ENCODE measurements around the gene ABCB10.
"Not testable (repeated sequence)": the region's sequence is repeated elsewhere in the genome, so short reads cannot be mapped to it uniquely, and the experiment has no call there.

ABCB10 gene

DNA sequence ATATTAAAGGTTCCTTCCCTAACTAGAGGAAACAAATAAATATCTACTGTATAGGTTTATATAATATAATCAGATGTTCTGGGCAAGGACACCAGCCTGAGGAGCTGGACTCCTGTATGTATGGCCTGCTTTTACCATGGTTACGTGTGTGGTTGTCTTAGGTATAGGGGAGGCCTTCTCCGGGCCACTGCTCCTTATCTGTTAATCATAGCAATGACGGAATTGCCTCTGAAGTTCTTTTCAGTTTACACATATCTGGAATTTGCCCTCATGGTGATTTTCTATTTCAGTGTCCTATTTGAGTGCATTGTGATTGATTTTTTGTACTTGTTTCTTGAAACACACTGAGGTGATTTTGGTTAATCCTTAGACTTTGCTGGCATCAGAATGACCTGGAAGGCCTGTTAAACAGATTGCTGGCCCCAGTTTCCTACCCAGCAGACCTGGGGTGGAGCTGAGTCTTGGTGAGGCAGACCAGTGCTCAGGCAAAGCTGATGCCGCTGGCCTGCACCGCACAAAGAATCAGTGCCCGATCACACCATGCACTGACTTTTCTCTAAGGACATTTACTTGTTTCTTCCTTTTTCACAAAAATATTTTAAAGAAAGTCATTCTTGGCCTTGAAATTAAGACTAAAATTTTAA lies 18.5 kb downstream of the ABCB10 start:
- no peak for DNase-seq (ENCODE audit: extremely low read depth in 1 of 2, low read depth in 1 of 2)

DNA sequence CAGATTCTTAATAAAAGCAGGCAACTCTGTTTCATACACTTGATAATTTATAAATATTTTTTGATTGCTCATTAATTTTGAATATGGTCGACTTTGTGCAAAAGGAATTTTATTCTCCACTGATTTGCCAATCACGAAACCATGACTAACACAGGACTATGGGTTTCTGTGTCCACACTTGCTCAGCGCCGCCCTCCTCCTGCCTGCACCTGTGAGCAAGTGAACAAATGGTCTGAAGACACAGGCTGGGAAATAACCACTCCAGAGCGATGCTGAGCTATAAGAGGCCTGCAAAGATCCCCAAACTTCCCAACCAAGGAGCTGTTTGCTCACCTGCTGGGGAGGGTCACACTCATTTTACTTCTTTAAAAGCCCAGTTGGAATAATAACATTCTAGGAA lies 19.6 kb downstream of the ABCB10 start:
- DNase-seq (ENCODE audit: extremely low read depth in 1 of 2, low read depth in 1 of 2), result no peak

DNA sequence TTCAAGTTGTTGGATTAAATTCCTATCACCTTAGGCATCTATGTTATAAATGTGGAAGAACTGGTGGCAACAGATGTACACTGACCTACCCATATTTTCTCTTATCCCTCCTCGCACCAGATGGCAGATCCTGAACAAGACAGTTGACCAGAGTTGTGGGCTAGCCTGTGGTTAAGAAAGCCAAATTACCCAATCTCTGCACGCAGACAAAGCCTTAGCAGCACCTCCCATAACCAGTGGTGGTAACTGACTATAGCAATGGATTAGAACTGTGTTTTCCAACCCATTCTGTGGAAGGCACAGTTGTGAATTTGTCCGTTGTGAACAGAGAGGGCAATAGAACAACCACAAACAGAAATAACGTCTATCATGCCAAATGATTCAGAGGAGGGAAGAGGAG lies 20.6 kb downstream of the ABCB10 start:
- no peak for DNase-seq (ENCODE audit: extremely low read depth in 1 of 2, low read depth in 1 of 2)

DNA sequence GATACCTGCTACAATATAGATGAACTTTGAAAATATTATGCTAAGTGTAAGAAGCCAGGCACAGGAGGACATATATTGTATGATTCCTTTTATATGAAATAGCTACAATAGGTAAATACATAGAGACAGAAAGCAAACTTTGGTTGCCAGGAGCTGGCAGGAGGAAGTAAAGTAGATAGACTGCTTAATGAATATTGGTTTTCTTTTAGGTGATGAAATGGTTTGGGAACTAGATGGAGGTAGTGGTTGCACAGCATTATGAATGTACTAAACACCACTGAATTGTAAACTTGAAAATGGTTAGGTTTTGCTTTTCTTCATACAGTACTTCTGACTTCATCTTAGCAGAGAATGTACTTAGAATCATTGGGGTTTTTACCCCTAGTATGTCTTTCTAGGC lies 21.5 kb downstream of the ABCB10 start:
- DNase-seq (ENCODE audit: extremely low read depth in 1 of 2, low read depth in 1 of 2), result no peak

DNA sequence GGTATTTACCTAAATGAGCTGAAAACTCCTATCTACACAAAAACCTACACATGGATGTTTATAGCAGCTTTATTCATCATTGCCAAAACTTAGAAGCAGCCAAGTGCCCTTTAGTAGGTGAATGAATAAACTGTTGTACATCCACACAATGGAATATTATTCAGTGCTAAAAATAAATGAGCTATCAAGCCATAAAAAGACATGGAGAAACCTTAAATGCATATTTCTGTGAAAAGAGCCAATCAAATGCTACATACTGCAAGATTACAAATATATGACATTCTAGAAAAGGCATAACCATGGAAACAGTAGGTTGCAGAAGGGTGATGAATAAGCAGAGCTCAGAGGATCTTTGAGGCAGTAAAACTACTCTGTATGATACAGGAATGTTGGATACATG lies 23.3 kb downstream of the ABCB10 start:
- DNase-seq (ENCODE audit: extremely low read depth in 1 of 2, low read depth in 1 of 2), result no peak

DNA sequence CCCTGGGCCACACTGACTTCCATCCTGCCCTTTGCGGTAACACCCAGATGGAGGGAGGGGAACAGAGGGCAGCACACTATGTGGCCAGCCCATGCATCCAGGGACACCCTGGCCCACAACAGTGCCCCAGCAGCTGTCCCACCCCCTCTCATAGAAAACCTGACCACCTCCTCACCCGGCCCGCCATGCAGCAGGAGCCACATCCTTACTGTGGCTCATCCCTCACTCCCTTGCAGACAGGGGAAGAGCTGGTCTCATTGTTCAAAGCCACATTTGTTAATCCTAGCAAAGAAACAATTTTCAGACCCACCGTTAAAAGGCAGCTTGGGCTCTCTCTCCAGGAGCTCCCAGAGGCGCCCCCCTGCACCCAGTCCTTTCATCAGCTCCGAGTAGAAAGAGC lies 27.2 kb downstream of the ABCB10 start:
- DNase-seq (ENCODE audit: extremely low read depth in 1 of 2, low read depth in 1 of 2), result no peak

DNA sequence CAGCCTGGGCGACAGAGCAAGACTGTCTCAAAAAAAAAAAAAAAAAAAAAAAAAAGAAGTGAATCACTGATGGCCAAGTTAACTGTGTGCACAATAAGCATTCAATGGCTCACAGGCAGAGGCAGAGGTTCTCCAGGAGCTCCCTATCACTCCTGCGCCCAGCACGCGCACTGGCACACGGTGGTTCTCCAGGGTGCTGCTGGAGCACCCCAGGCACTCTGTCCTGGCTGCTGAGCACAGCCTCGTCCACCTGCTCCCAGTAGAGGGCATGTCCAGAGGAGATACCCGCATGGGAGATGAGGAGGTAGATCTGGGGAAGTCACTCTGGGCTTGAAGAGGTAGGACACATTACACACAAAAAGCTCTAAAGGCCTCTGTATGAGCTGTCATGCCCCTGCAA lies 28.9 kb downstream of the ABCB10 start:
- DNase-seq (ENCODE audit: extremely low read depth in 1 of 2, low read depth in 1 of 2), result no peak

DNA sequence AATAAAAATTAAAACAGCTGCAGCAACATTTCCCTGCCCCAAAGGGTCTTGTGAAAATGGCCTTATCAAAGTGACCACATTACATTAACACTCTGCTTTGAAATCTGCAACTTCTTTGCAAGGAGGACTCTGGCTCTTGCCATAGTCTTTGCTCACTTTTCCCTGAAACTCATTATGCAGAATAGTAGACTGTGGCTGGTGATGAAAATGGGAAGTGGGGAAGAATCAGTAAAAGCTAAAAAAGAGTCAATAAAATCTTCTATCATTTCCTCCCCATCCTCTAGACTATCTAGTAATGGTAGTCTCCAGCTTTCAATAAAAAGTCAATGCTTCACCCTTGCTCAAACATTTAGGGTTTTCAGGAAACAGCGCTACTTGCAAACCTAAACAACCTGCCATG lies 31.8 kb downstream of the ABCB10 start:
- no peak for DNase-seq (ENCODE audit: extremely low read depth in 1 of 2, low read depth in 1 of 2)

DNA sequence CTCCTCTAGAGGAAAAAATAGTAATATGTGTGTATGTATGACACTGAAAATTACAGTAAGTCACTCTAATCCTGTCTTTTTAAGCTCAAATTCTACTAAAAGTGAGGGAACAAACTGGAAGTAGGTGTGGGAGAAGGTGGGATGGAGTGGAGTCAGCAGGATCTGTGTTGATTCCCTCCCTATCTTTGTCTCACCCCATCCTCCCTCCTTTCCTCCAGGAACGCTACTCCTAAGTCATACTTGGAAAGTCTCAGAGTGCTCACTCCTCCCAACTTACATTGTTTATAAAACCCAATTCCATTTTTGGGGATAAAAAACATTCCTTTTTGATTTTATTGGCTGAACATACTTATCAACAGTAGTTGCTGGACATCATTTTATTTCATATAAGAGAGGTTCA lies 35.5 kb downstream of the ABCB10 start:
- no peak for DNase-seq (ENCODE audit: extremely low read depth in 1 of 2, low read depth in 1 of 2)

DNA sequence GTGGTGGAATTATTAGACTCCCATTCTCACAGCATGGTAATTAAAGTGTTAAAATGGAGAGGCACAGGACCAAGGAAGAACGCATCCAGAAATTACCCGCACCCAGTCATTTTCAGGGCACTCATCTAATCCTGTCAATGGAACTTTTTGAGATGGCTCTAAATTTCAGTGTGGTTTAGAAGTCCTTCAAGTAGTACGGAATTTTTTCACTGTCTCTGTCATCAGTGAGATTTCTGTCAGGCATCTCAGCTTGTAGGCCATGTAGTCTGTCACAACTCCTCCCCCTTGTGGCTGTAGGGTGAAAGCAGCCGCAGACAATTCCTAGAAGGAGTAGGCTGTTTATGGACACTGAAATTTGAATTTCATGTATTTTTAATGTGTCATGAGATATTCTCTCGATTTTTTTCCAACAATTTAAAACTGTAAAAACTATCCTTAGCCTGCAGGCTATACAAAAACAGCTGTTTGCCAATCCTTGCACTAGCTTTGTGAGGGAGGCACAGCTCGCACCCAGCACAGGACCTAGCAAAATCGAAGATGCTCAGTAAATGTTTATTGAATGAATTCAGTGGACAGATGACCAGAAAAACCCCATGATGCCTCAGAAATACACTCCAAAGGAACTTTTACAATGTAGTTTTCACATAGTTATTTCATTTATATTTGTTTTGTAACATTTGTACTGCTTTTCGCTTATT lies 43.8 kb downstream of the ABCB10 start:
- peak in 1 of 2 donors; percentile 23 for DNase-seq (ENCODE audit: extremely low read depth in 1 of 2, low read depth in 1 of 2)

DNA sequence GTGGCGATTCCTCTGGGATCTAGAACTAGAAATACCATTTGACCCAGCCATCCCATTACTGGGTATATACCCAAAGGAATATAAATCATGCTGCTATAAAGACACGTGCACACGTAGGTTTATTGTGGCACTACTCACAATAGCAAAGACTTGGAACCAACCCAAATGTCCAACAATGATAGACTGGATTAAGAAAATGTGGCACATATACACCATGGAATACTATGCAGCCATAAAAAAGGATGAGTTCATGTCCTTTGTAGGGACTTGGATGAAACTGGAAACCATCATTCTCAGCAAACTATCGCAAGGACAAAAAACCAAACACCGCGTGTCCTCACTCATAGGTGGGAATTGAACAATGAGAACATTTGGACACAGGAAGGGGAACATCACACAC lies 46.9 kb downstream of the ABCB10 start:
- DNase-seq (ENCODE audit: extremely low read depth in 1 of 2, low read depth in 1 of 2), result not testable (repeated sequence)

DNA sequence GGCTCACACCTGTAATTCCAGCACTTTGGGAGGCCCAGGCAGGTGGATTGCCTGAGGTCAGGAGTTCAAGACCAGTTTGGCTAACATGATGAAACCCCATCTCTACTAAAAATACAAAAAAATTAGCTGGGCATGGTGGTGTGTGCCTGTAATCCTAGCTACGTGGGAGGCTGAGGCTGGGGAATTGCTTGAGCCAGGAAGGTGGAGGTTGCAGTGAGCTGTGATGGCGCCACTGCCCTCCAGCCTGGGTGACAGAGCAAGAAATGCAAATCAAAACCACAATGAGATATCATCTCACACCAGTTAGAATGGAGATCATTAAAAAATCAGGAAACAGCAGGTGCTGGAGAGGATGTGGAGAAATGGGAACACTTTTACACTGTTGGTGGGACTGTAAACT lies 47.3 kb downstream of the ABCB10 start:
- not testable (repeated sequence) for DNase-seq (ENCODE audit: extremely low read depth in 1 of 2, low read depth in 1 of 2)

DNA sequence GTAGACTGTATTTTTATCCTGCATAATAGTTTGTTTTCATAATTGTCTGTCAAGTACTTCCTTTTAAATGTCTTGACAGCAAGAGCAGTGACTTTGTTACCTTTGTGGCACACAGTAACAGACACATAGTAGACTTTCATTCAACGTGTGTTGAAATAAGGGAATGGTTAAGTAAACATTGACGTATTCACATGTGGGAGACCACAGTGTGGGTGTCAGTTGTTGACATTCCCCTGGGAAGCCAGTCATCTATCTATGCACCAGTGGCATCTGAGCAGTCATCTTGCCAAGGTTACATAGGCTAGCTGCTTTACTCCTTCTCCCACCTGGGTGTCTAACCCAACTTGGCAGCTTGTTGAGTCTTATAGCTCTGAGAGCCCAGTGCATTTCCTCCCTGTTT lies 48.9 kb downstream of the ABCB10 start:
- no peak for DNase-seq (ENCODE audit: extremely low read depth in 1 of 2, low read depth in 1 of 2)

DNA sequence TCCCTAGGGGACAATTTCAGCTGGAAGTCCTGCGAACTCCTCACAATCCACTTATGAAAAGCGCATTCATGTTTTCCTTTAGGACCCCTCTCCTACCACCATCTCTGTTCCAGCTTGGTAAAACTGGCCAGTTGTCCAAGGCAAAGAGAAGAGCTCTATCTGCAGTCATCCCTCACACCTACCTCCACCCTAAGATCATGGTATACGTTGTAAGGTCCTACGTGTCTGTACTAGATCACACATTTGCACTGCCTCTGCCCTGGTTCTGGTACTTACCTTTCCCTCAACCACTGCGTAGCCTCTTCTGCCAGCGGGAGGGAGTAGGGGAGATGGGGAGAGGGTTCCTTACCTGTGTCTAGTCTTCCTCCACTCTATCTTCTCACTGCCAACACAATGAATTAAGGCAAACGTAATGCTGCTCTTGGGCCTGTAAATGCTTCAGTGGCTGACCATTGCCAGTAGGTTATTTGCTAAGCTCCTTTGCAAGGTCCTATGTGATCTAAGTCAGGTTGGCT lies 49.6 kb downstream of the ABCB10 start:
- no peak for DNase-seq (ENCODE audit: extremely low read depth in 1 of 2, low read depth in 1 of 2)

DNA sequence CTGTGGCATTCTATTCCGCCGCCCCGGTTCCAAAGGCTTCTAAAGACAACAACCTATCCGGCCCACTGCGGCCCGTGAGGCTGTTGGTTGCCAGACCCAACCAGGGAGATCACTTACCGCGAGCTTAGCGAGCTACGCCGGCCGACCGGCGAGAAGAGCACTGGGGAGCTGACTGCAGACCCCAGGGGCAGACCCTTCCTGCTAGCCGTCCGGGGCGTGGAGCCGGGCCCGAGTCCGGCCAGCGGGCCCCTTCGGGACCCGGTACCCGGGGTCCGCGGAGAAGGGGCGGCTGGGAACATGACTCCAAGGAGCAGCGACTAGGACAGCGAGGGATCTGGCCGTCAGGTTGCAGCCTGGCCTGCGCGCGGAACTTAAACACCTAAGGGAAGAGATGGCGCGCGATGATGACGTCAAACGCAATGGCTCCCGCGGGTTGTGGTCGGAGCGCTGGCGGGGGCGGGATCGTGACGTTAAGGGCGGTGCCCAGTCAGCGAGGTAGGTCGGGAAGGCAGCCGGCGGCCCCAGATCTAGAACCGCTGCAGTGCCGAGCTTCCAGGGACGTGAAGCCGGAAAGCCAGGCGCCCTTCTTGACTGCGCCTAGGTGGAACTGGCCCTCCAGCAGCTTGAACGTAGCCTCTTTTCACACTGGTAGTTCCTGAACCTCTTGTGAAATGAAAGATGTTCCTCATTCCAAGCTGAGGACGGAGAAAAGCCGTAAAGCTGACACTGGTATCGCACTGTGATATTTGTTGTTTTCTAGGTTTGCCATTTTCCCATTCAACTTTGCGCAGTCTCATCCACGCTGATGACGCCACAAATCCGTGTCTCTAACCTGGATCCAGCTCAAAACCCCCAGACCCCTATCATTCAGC lies 50.3 kb downstream of the ABCB10 start, which contains the start of gene NUP133:
TSS of gene NUP133 (minus strand) at position 391 of the 872 bp plus-strand sequence. CDS start at position 299, 92 bp downstream.
- DNase-seq (ENCODE audit: extremely low read depth in 1 of 2, low read depth in 1 of 2), result peak; percentile 99

DNA sequence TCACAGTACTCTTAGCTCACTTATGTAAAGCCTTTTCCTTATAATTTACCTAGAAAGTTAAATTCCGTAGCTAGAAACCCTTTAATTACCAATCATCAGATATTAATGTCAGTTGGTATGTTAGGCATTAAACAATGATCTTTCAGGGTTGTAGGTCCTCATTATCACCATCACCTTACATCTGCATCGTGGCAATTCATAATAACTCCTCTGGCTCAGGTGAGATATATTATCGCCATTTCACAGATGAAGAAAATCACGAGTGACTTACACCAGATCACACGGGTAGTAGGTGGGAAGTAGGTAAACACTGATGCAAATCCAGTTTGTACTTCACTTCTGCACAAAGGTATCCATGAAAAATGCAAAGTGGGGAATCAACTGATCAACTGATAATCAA lies 51.0 kb downstream of the ABCB10 start:
- no peak for DNase-seq (ENCODE audit: extremely low read depth in 1 of 2, low read depth in 1 of 2)

DNA sequence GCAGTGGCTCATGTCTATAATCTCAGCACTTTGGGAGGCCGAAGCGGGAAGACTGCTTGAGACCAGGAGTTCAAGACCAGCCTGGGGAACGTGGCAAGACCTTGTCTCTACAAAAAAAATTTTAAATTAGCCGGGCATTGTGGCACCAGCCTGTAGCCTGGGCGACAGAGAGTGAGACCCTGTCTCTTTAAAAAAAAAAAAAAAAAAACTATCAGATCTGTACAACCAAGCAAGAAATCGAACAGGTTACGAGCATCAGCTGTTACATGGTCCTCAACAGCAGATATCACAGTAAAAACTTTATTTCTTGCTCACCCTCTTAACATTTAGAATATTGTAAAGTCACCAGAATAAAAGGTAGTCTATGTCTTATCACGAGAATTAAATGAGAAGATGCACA lies 51.9 kb downstream of the ABCB10 start:
- no peak for DNase-seq (ENCODE audit: extremely low read depth in 1 of 2, low read depth in 1 of 2)

DNA sequence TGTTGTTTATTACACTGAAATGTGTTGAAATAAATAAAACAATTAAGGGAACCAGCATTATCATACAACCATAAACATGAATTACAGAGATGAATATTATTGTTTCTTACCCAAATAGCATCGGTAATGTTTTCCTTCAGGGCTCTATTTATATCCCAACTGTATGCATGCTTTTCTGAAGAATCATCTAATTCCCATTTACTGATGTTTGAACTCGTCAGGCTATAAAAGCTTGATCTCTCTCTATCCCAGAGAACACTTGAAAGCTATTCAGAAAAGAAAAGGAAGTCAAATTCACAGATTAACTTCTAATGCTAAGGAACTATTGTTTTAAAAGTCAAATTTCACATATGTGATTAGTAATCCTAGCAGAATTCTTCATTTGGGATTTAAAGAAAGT lies 62.7 kb downstream of the ABCB10 start:
- no peak for DNase-seq (ENCODE audit: extremely low read depth in 1 of 2, low read depth in 1 of 2)

DNA sequence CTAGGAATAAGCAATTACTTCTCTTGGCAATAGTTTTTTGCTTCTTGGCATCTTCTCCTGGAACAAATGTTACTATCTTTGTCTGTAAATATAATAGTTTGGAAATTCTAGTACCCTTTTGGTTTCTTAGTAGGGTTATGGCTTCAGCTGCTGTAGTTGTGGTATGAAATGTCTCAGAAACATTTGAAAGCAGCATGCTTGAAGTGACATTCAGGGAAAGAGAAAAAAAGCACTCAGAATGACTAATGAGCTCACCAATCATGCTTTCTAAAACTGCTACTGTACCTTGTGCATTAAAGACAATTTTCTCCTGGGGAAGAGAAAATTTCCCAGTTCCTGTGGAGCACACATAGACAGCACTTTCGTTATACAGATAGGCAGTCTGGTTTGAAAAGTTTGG lies 71.3 kb downstream of the ABCB10 start:
- no peak for DNase-seq (ENCODE audit: extremely low read depth in 1 of 2, low read depth in 1 of 2)

DNA sequence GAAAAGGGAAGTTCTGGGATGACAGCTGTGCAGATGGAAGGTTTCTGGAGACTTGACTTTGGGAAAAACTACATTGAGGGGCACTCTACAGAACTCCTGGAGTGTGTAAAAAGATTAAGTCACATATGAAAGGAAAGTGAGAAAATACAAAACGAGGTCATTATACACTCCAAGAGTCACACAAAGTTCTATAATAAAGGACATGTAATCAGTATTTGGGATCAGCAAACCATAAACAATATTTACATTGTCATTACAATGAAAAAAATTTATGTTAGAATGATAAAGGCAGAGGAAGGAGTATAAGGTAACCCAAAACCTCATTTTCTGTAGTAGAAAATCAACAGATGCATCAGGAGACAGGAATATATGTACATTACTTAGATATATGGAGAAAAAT lies 73.2 kb downstream of the ABCB10 start:
- DNase-seq (ENCODE audit: extremely low read depth in 1 of 2, low read depth in 1 of 2), result no peak

DNA sequence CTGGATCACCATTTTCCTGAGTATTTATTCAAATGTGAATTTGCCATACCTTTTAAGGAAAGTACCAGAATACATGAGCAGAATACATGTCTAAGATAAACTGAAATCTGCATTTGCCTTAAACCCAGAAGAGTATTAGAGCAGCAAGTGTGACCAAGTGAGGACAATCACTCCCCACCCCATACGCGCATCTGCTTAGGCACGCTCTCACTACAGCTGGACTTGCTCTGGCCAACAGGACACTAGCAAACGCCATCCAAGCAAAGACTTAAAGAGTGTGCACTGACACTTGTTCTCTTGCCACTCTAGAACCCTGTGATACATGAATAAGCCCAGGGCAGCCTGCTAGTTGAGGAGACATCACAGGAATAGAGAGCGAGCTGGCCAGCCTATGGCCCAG lies 76.0 kb downstream of the ABCB10 start:
- no peak for DNase-seq (ENCODE audit: extremely low read depth in 1 of 2, low read depth in 1 of 2)

DNA sequence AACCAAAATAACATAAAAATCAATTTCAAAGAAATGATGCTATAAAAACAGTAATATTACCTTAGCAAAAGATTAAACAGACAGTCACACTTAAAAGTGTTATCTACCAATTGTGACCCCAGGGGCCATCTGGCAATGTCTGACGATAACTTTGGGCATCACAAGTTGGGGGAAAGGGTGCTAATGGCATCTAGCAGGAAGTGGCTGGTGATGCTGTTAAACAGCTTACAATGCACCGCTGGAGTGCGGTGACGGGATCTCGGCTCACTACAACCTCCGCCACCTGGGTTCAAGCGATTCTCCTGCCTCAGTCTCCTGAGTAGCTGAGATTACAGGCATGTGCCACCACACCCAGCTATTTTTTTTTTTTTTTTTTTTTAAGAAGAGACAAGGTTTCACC lies 78.0 kb downstream of the ABCB10 start:
- no peak for DNase-seq (ENCODE audit: extremely low read depth in 1 of 2, low read depth in 1 of 2)
